ENCODE results near the gene EXOG.

DNA sequence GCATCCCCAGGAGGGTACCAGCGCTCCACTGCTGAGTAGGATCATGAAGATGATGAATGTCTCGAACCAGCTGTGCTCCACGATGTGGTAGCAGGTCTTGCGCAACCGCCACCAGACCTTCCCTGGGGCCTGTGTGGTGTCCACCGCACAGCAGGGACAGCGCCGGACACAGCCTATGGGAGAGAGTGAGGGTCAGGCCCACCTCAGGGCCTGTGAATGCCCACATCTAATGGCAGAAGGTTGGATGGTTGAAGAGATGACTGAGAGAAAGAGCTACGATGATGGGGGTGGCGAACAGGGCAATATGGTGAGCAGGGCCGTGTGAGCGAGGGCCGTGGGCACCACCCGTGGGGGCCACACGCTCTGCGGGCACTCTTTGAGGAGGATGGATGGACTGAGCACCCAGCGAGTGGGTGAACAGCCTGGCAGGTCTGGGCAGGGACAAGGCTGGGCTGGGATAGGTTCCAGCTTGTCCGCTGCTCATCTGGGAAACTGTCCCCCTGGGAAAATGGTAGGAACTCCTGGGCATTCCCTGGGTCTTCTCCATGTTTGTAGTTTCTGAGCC, 79.2 kb downstream of the EXOG start:
- TF ChIP-seq, protein P1, sequence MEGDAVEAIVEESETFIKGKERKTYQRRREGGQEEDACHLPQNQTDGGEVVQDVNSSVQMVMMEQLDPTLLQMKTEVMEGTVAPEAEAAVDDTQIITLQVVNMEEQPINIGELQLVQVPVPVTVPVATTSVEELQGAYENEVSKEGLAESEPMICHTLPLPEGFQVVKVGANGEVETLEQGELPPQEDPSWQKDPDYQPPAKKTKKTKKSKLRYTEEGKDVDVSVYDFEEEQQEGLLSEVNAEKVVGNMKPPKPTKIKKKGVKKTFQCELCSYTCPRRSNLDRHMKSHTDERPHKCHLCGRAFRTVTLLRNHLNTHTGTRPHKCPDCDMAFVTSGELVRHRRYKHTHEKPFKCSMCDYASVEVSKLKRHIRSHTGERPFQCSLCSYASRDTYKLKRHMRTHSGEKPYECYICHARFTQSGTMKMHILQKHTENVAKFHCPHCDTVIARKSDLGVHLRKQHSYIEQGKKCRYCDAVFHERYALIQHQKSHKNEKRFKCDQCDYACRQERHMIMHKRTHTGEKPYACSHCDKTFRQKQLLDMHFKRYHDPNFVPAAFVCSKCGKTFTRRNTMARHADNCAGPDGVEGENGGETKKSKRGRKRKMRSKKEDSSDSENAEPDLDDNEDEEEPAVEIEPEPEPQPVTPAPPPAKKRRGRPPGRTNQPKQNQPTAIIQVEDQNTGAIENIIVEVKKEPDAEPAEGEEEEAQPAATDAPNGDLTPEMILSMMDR (IDR thresholded peaks at IDR 0.05; ENCODE audit: poor library complexity), result no peak
- TF ChIP-seq EZH2phosphoT487 (IDR thresholded peaks at IDR 0.05; ENCODE audit: low read depth, severe bottlenecking, unreplicated experiment) (no peak), EZH2 (IDR thresholded peaks at IDR 0.05; ENCODE audit: borderline replicate concordance) (no peak)
